ENCODE data around the gene MOV10L1.
"Not testable (repeated sequence)": the region's sequence is repeated elsewhere in the genome, so short reads cannot be mapped to it uniquely, and the experiment has no call there.

MOV10L1 gene

GRCh38 chr22:50081426-50082196 lies 8.2 kb upstream of the MOV10L1 start:
- no peak for DNase-seq

DNA sequence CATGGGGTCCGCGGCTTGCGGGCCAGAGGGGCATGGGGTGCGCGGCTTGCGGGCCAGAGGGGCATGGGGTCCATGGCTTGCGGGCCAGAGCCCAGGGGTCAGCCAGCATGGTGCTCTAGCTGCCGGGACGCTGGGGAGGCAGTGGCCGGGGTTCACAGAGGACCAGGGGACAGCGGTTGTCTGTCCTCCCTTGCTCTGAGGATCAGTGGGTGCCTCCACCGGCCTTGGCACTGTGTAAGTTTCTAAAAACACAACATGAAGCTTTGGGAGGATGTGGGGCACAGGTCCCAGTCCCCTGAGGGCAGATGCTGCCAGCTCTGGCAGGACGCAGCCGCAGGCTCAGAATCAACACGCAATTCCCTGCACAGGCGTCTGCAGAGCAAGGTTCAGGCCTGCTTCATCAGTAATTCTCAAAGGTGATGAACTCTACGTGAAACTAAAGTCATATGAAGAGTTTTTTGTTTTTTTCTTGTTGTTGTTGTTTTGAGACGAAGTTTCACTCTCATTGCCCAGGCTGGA lies 7.5 kb upstream of the MOV10L1 start:
- no peak for DNase-seq

DNA sequence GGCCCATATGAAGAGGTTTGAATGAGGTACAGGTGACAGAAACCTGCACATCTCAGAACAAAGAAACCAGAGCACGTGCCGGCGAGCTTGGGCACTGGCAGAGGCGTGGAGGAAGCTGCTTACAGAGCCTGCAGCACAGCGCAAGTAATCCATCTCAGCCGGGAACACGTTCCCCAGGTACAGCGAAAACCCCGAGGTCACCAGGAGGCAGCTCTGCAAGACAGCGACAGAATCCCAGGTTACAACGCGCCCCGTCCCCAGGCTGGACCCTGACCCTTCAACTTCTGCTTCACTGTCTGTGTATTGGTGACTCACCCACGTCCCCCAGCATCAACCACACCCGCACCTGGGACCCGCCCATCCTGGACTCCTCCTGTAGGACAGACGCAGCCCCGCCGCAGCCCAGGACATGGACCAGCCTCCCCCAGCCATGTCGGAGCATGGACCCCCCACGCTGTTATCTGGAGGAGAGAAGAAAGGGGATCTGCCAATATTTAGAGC lies 6.8 kb upstream of the MOV10L1 start:
- DNase-seq: no peak

DNA sequence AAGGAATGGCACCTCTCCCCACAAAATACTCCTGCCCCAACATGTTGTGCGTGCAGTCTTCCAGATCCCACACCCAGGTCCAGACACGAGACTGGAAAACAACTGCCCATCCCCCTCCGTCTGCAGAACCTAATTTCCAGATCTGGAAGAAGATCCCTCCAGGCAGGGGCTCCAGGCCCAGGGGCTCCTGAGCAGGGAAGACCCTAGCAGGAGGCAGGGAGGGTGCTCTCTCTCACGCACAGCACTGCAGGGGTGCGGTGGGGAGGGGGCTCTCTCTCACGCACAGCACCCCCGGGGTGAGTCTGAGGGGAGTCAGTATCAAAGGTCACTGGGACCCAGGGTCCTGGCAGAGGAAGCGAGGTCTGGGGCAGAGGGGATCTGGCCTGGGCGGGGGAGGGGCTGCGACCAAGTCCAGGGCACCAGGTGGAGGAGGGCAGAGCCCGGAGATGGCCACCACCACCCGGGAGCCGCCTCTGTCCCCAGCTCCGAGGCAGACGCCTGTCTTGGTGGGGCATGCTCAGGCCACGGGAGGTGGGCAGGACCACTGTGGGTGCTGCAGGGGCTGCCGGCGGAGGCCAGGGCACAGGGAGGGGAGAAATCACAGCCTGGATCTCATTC lies 6.2 kb upstream of the MOV10L1 start:
- DNase-seq: no peak

DNA sequence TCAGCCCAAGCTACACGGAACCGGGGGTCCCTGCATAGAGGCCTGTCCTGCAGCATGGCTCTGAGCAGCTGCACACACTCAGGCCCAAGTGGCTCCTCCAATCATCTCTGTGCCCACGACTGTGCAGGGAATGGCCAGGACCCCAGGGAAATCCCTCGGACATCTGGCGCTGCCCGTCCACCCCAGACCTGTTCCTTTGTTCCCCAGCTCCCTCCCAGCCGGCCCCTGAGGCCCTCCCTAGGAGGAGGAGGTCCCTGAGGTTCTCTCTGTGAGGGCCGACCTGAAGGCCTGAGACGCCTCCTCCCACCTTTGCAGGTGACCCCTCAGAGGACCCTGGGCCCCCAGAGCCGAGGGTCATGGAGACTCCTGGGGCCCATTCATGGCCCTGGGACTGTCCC lies 5.7 kb upstream of the MOV10L1 start:
- no peak for DNase-seq

GRCh38 chr22:50084614-50085021 lies 5.2 kb upstream of the MOV10L1 start:
- DNase-seq: peak in 1 of 2 donors; percentile 14

DNA sequence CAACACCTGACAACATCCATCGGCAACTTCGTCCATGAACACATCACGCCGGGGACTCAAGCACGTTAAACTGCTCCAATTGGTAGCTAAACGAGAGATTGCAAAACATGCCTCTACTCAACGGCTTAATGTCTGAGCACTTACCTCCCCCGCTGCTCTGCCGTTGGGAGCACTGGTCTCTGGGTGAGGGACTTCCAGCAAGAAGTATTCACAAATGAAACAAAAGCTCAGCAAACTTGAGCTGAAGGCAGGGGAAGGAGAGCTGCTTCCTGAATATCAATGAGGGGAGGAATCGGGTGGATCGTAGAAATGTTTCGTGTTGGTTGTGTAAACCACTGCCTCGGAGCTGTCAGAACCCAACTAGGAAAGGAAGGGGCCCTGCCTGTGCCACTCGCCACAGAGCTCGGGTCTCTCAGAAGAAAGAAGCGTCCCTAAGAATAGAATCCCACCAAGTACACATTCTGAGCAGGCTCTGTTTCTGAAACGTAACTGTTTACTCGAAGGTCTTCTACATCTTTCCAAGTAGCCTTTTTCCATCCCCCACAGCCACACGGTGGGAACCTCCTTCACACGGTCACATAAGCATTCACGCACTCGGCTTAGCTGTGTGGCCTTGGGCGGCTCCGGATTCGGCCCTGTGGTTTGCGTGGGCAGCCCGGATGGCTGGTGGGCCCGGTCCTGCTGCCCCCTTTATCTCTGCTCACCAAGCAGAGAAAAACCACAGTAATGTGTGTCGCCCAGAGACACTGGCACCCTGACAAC lies 4.4 kb upstream of the MOV10L1 start, which contains the start of gene MLC1:
MLC1 (minus strand) TSS at position 216 of the 762 bp plus-strand sequence. CDS start 524 bp downstream, outside the sequence.
- peak in 1 of 2 donors; percentile 51 for DNase-seq

- DNase-seq: no peak
Measured at GRCh38 chr22:50086526-50086925, 3.3 kb upstream of the MOV10L1 start.

- DNase-seq: not testable (repeated sequence)
Measured at GRCh38 chr22:50086975-50087374, 2.8 kb upstream of the MOV10L1 start.

GRCh38 chr22:50087646-50088045 lies 2.2 kb upstream of the MOV10L1 start:
- no peak for DNase-seq

- no peak for DNase-seq
Measured at GRCh38 chr22:50088096-50088495, 1.7 kb upstream of the MOV10L1 start.

- DNase-seq: no peak
Measured at GRCh38 chr22:50089231-50089630, 575 bp upstream of the MOV10L1 start.

DNA sequence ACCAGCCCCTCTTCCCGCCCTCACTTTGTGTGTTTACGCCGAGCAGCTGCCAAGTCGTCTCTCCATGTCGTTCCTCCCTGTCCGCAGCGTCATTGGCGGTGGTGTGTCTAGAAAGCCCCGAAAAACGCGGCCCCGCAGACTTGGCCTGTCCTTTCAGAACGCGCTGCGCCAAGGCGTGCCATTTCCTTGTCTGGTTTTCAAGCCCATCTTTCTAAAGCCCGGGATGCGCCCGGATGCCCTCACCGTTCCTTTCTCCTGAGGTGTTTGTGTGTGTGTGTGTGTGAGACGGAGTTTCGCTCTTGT lies 557 bp downstream of the MOV10L1 start:
- DNase-seq: no peak

GRCh38 chr22:50091092-50091768 lies 1.4 kb downstream of the MOV10L1 start:
- DNase-seq: no peak

DNA sequence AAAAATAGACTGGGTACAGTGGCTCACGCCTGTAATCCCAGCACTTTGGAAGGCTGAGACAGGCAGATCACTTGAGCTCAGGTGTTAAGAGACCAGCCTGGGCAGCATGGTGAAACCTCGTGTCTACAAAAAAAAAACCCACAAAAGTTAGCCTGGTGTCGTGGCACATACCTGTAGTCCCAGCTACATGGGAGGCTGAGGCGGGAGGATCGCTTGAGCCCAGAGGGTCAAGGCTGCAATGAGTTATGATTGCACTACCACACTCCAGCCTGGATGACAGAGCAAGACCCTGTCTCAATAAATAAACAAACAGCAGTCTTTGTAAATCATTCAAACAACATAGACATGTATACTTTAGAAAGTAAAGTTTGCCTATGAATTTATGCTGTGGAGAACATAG lies 2.5 kb downstream of the MOV10L1 start:
- DNase-seq: no peak

- no peak for DNase-seq
Measured at GRCh38 chr22:50098052-50098451, 8.2 kb downstream of the MOV10L1 start.

- DNase-seq: no peak
Measured at GRCh38 chr22:50101870-50102565, 12.2 kb downstream of the MOV10L1 start.

GRCh38 chr22:50102946-50103345 lies 13.1 kb downstream of the MOV10L1 start:
- DNase-seq: no peak

DNA sequence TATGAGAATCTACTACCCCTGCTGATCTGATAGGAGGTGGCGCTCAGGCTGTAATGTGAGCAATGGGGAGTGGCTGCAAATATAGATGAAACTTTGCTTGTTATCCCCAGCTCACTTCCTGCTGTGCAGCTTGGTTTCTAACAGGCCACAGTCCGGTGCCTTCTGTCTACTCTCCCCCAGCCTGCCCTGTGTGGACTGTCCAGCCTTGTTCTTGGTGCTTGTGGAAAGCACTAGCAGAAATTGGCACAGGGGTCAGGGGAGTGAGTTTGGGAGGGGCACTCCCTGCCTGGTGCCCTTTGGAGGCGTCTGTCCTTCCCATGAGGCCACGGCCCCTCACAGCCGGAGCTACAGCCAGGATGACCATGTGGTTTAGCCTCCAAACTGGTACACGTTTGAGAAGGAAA lies 14.3 kb downstream of the MOV10L1 start:
- no peak for DNase-seq

DNA sequence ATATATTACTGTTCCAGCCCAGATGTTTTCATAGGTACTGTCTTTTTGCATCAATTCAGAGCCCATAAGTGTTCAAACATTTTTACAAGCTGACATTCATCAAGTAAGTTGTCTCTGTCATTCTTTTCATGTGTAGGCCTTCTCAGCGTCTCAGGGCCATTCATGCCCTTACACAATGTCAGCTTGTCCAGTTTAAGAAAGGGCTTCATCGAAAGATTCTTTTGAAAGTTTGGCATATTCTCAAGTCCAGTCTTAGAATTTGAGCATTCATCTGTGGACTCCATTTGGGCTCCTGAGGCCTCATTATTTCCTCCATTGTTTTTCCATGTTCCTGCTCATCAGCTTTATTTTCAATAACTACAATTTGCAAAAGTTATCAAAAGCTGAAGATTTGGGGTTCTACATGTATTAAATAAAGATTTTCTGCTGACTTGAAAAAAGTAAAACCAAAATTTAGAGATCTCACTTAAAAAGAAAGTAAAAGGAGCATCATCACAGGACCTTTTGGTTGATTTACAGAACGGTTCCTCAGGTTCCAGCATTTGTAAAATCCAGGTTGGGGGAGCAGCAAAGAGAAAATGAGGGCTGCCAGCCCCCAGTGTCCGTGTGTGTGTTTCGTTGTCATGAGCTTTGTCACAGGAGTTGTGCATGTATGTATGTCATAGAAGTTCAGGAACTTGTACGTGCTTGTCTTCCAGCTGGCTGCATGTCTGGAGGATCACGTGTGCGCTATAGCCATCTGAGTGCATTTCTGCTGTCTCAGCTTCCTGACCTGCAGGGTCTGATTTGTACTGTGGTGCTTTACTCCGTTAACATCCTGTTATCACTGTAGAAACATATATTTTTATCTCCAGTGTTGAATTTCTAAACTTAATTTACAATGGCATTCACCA lies 15.6 kb downstream of the MOV10L1 start:
- peak in 1 of 2 donors; percentile 64 for DNase-seq

DNA sequence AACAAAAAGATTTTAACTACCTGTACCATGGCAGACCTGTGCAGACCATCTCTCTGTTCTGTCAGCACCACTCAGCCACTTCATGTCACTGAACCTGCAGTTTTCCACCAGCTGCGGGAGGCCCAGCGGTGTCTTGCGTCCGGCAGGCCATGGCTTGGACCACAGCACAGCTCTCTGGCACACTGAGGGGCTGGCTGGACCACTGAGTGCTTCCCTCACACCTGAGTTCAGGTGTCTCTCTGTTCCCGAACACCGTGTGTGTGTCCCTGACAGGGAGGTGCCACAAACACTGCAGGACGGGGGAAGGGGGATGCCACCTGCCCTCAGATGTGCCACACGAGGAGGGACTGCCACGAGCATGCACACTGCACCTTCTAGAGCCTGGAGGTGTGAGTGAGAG lies 17.7 kb downstream of the MOV10L1 start:
- DNase-seq: no peak

Data from bone marrow (tissue), 2 donors.